Kidney epithelial cell (primary cell): ENCODE measurements around the gene DHX15. TPM values are rescaled to one million over a fixed set of nuclear protein-coding genes. Genes with fewer than 3 reads are reported as not detected.

Experiments used
- DNase-seq: peaks from one replicate; pipeline ENCODE4 v3.0.0-alpha.2; 2010; ENCODE audit warnings: low read depth
- H3K27me3 ChIP-seq: 2 replicates; pipeline ENCODE4 v1.6.0; 2011; ENCODE audit warnings: low read length; ENCODE audit not compliant: control insufficient read depth, insufficient read depth
- H3K36me3 ChIP-seq: 2 replicates; pipeline ENCODE4 v1.5.1; 2011; ENCODE audit warnings: low read length; ENCODE audit not compliant: control insufficient read depth, insufficient read depth
- H3K4me3 ChIP-seq: 2 replicates; pipeline ENCODE4 v1.5.1; 2011; ENCODE audit warnings: low read depth, mild to moderate bottlenecking, control low read depth, low read length
- total RNA-seq: library from RNA; depleted of rRNA; stranded (reverse); fragments of >200 nt; gene quantifications from 2 replicates; pipeline ENCODE4 v1.2.3, GENCODE V29; 2015
- TF ChIP-seq, protein P1 (sequence below): IDR thresholded peaks from 2 replicates; pipeline ENCODE4 v1.5.1; 2011; ENCODE audit warnings: mild to moderate bottlenecking, moderate library complexity, low read length, control low read depth, inconsistent platforms; ENCODE audit not compliant: insufficient read depth, poor library complexity, severe bottlenecking

DHX15 gene
- total RNA-seq: 87.5 and 90.0 TPM in 2 replicates

DNA sequence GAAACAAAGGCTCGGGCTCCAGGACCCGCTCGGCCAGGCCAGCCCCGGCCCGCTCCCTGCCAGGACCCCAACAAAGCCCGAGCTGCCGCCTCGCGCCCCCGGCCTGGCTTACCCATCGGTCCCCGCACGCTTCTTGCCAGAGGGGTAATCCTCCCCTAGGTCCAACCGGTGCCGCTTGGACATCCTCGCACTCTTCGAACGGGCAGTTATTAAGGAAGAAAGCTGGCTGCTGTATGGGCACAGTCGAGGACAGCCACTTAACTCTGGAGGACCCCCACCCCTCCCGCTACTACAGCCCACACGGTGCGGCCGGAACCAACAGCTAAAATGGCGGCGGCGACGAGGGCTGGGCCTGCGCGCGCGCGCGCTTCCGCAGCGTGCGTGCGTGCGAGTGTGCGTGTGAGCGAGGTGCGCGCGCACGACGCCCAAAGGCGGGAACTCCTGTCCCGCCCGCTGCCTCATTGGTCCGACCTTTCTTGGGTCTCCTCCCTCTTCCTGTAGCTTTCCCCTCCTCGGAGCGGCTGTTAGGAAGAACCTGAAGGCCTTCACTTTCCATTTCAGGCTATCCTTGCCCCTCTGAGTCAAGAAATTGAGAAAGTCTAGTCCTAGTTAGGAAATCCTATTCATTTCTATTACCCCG, at the start of gene DHX15:
TSS of gene DHX15 (minus strand) at position 344 of the 640 bp plus-strand sequence. CDS start at position 183, 161 bp downstream.
- no peaks in the 10 kb centered on the region for H3K36me3 ChIP-seq
- peak; percentile 85 for DNase-seq
- TF ChIP-seq, protein P1, sequence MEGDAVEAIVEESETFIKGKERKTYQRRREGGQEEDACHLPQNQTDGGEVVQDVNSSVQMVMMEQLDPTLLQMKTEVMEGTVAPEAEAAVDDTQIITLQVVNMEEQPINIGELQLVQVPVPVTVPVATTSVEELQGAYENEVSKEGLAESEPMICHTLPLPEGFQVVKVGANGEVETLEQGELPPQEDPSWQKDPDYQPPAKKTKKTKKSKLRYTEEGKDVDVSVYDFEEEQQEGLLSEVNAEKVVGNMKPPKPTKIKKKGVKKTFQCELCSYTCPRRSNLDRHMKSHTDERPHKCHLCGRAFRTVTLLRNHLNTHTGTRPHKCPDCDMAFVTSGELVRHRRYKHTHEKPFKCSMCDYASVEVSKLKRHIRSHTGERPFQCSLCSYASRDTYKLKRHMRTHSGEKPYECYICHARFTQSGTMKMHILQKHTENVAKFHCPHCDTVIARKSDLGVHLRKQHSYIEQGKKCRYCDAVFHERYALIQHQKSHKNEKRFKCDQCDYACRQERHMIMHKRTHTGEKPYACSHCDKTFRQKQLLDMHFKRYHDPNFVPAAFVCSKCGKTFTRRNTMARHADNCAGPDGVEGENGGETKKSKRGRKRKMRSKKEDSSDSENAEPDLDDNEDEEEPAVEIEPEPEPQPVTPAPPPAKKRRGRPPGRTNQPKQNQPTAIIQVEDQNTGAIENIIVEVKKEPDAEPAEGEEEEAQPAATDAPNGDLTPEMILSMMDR: no peak

DNA sequence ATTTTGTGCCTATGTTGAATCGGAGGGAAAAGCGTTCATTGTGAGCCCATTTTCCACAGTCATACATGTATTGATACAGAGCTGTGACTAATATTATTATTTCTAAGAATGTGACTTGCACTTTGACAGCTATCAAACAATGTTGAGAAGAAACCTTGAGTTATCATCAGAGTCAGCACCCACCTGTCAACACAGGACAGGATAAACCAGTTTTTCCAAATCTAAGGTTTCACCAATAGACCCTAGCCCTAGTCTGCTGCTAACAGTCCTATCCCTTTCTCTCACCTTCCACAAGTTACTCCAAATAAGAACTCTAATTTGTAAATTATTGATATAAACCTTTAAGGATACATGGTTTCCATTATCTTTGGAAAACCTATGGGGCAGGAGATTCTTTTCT, 47.7 kb upstream of the DHX15 start:
- Histone ChIP-seq H3K4me3 (no peak overlapping the region), H3K27me3 (no peaks in the 10 kb centered on the region), H3K36me3 (no peaks in the 10 kb centered on the region)
- TF ChIP-seq, protein P1: no peak
- DNase-seq: no peak

More for the DNA sequence above, at the start of gene DHX15:
- Histone ChIP-seq H3K27me3 (no peaks in the 10 kb centered on the region), H3K4me3 (peak within 1 kb of the TSS; percentile 98)

DNA sequence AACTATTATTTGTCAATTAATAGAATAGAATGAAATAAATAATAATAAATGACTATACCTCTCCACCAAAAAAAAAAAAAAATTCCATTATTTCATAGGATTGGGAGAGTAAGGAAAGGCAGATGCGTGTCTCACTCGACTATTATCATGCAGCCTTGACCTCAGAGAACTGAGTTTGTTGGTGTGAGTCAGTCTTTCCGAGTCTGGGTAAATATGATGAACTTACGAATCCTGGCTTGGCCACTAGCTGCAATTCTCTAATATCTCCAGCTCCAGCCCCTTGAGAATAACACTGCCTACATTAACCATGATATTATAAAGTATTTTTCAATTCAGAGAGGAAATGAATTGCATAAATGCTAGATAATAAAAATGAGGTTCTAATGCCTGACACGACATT, 46.6 kb upstream of the DHX15 start:
- Histone ChIP-seq H3K36me3 (no peaks in the 10 kb centered on the region), H3K27me3 (no peaks in the 10 kb centered on the region), H3K4me3 (no peak overlapping the region)
- DNase-seq: no peak
- TF ChIP-seq, protein P1: no peak

DNA sequence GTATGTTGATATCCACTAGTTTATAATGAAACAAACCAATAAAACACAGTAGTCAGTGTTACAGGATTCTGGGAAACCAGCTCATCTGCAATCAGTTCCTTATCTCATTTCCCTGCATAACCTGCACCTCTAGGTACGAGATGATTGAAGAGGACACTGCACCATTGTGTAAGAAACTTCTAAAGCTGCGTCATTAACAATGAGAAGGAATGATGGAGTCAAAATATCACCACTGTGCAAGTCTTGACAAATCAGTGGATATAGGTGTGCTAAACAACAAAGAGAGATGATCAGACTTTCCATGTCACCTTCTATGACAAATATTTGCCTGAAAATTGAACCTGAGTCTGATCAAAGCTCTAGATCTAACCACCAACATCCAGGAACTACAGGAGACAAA, 40.7 kb upstream of the DHX15 start:
- TF ChIP-seq, protein P1: no peak
- no peaks in the 10 kb centered on the region for H3K27me3 ChIP-seq
- H3K36me3 ChIP-seq: no peaks in the 10 kb centered on the region
- no peak overlapping the region for H3K4me3 ChIP-seq
- DNase-seq: no peak

DNA sequence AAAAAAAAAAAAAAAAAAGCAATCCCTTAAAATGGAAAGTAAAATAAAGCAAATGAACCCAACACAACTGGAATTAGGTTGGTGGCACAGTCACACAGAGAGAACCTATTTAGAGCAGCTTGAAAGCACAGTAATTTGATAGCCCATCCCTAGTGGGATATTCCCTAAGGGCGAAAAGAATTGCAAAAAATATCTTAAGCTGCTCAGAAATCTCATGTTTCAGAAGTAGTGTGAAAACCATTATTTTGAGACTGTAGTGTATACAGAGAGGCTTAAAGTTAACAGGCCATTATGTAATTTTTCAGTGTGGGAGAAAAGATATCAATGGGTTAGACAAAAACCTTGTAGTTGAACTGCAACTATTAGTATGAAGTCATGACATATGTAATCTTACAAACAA, 40.0 kb upstream of the DHX15 start:
- Histone ChIP-seq H3K4me3 (no peak overlapping the region), H3K36me3 (no peaks in the 10 kb centered on the region), H3K27me3 (no peaks in the 10 kb centered on the region)
- TF ChIP-seq, protein P1: no peak
- DNase-seq: no peak

DNA sequence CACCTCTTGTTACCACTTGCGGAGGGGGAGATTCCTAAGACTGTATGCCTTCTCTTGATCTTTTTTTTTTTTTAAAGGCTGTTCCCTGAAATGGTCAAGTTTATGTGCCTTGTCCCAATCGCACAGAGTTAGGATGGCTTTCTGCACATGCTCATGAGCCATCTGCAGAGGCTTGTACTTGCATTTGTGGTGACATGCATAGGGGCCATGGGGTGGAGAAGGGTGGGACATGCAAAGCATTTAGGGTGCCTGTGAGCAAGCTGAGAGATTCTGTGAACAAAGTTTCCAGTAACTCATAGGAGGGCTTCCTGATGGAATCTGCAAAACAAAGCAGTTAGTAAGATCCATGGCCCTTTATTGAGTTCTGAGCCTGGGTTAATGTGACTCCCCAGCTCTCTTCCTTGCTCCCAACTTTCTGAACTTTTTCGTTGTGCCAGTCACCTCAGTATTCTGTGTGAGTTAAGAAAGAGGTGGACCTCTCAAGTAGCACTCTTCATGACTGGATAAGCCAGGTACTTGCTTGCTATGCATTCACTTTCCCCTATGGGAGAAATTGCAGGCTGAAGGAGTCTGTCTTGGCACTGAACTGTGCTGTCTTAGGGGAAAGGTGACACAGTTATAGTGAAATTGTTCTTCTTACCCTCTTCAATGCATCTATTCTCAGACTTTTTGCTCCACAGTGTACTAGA, 37.9 kb upstream of the DHX15 start:
- Histone ChIP-seq H3K36me3 (no peaks in the 10 kb centered on the region), H3K27me3 (no peaks in the 10 kb centered on the region), H3K4me3 (no peak overlapping the region)
- TF ChIP-seq, protein P1: no peak
- DNase-seq: no peak
